Measurements from ENCODE around the gene MPC1.

DNA sequence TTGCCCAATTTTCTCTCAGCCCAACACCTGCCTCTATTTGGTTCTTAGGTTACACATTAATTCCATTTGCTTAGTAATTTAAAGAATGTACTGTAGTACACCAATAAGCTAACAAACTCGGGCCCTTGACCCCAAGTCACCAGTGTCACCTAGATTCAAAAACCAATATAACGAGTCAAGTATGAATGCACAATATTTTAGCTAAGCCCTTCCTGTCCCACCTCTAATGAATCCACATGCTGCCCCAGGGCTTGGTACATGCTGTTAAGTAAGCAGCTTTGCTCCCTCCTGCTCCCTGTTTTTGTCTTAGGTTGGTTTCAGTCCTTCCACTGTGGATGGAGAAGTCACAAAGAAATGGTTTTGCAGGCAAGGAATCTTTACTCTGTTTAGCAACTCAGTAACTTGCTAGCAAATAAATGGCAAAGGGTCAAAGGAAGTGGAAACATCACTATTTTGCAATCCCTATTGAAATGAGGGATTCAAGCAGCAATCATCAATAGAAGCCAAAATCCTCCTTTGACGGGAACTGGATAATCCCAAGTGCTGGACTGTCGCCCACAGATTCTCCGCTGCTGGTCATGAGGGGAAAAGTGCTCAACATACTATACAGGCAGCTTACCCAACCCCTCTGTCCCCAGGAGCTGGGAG, 5.0 kb upstream of the MPC1 start:
- TF ChIP-seq, protein P1, sequence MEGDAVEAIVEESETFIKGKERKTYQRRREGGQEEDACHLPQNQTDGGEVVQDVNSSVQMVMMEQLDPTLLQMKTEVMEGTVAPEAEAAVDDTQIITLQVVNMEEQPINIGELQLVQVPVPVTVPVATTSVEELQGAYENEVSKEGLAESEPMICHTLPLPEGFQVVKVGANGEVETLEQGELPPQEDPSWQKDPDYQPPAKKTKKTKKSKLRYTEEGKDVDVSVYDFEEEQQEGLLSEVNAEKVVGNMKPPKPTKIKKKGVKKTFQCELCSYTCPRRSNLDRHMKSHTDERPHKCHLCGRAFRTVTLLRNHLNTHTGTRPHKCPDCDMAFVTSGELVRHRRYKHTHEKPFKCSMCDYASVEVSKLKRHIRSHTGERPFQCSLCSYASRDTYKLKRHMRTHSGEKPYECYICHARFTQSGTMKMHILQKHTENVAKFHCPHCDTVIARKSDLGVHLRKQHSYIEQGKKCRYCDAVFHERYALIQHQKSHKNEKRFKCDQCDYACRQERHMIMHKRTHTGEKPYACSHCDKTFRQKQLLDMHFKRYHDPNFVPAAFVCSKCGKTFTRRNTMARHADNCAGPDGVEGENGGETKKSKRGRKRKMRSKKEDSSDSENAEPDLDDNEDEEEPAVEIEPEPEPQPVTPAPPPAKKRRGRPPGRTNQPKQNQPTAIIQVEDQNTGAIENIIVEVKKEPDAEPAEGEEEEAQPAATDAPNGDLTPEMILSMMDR (IDR thresholded peaks at IDR 0.05; ENCODE audit: low read depth, low read length, poor library complexity, severe bottlenecking), result no peak
- TF ChIP-seq EZH2phosphoT487 (IDR thresholded peaks at IDR 0.05; ENCODE audit: borderline replicate concordance, low read length), result no peak
